HCT116 (cell line): ENCODE measurements around the gene CSH2. TPM values are rescaled to one million over a fixed set of nuclear protein-coding genes. Genes with fewer than 3 reads are reported as not detected.

Experiments used
- total RNA-seq: library from RNA; stranded (reverse); gene quantifications from one replicate; pipeline ENCODE4 v1.2.1, GENCODE V29; 2021; ENCODE audit not compliant: unreplicated experiment

The CSH2 gene
- total RNA-seq, 1 experiment from 2014 or later: not detected

Other genes with a start within 250 kb of the CSH2 start
- 8.4 TPM for gene LIMD2, start 173.6 kb downstream of the CSH2 start, total RNA-seq
- gene STRADA, start 131.9 kb downstream of the CSH2 start, total RNA-seq: 38.0 TPM
- gene CCDC47, start 100.1 kb downstream of the CSH2 start, total RNA-seq: 117 TPM
- 174 TPM for gene DDX42, start 99.5 kb downstream of the CSH2 start, total RNA-seq
- 193 TPM for gene PSMC5, start 46.2 kb downstream of the CSH2 start, total RNA-seq
- gene FTSJ3, start 46.0 kb downstream of the CSH2 start, total RNA-seq: 70.9 TPM
- gene SMARCD2, start 31.0 kb downstream of the CSH2 start, total RNA-seq: 168 TPM
- gene GH2, start 8.3 kb upstream of the CSH2 start, total RNA-seq: not detected
- gene CSH1, start 22.9 kb upstream of the CSH2 start, total RNA-seq: not detected
- gene CSHL1, start 37.6 kb upstream of the CSH2 start, total RNA-seq: not detected
- not detected for gene GH1, start 45.2 kb upstream of the CSH2 start, total RNA-seq
- gene CD79B, start 58.7 kb upstream of the CSH2 start, total RNA-seq: 0.59 TPM
- gene SCN4A, start 99.2 kb upstream of the CSH2 start, total RNA-seq: 2.7 TPM
- not detected for gene PRR29, start 124.7 kb upstream of the CSH2 start, total RNA-seq
- gene ICAM2, start 147.0 kb upstream of the CSH2 start, total RNA-seq: 0.61 TPM